K562 (cell line): ENCODE results near the gene WDR70. TPM values are rescaled to one million over a fixed set of nuclear protein-coding genes. Genes with fewer than 3 reads are reported as not detected.
A peak's percentile ranks its signal among the peaks of the same experiment; 100 is the strongest.
"Not testable (repeated sequence)": the region's sequence is repeated elsewhere in the genome, so short reads cannot be mapped to it uniquely, and the experiment has no call there.

Experiments
- ATAC-seq: fragments of 200-7000 bp; cut with Tn5 transposase; 3 replicates; pipeline ENCODE4 v1.9.1; 2020; ENCODE audit warnings: moderate library complexity
- BruUV-seq: library from RNA; stranded (reverse); fragments of 400-500 nt; replicated peaks from 2 replicates; lab custom pipeline; 2021; lab: Mats Ljungman, UMichigan
- CTCF ChIA-PET: fragments of 300-600 bp; formaldehyde crosslinking; extraction: SDS; loops from one replicate; lab custom pipeline; 2021; ENCODE audit warnings: low intra/inter-chr PET ratio; lab: Yijun Ruan, JAX
- POLR2A ChIA-PET: fragments of 300-600, 350-650 bp; sonication (Branson Sonifier 250); formaldehyde crosslinking; extraction: SDS; loops from one replicate; lab custom pipeline; 2021; ENCODE audit warnings: antibody characterized with exemption, inconsistent platforms; lab: Yijun Ruan, JAX
- DNase-seq, 4 experiments: peaks; one replicate each; pipeline versions ENCODE4 v3.0.0 to v3.0.0-alpha.2; 2011 to 2018; ENCODE audit warnings: low spot score in 3 of 4, mixed read lengths in 3 of 4; ENCODE audit errors: extremely low read depth in 1 of 4
- FAIRE-seq: peaks from 2 replicates; lab custom pipeline; 2011; peaks lifted over from hg19 to GRCh38; lab: Jason Lieb, UNC
- H2AFZ ChIP-seq: 2 replicates; pipeline ENCODE4 v1.6.0; 2011; ENCODE audit warnings: low read depth, low read length, control low read depth, inconsistent platforms
- H3K27ac ChIP-seq: fragments of 200-600 bp; 3 replicates; pipeline ENCODE4 v1.8.0; 2011; ENCODE audit warnings: low read depth, mild to moderate bottlenecking, control low read depth, inconsistent platforms, low read length, moderate library complexity, mixed read lengths; ENCODE audit errors: extremely low read depth
- H3K27me3 ChIP-seq, 2 experiments: fragments of 300-600 bp in 1 of 2; 2 replicates in 1 of 2; 3 replicates in 1 of 2; pipeline versions ENCODE4 v1.6.0 to v1.8.0; 2011; ENCODE audit warnings: inconsistent platforms in 2 of 2, low read length in 2 of 2, mild to moderate bottlenecking in 1 of 2, mixed read lengths in 1 of 2, moderate library complexity in 1 of 2; ENCODE audit not compliant: control insufficient read depth in 2 of 2, insufficient read depth in 2 of 2
- H3K36me3 ChIP-seq: fragments of 300-600 bp; 3 replicates; pipeline ENCODE4 v1.8.0; 2011; ENCODE audit warnings: mild to moderate bottlenecking, low read length, inconsistent platforms; ENCODE audit not compliant: control insufficient read depth, insufficient read depth
- H3K4me1 ChIP-seq, 2 experiments: fragments of 200-600 bp in 1 of 2; replicated peaks in 1 of 2; 2 replicates in 1 of 2; 3 replicates in 1 of 2; pipeline versions ENCODE4 v1.5.1 to v1.8.0; 2011; ENCODE audit warnings: inconsistent platforms in 2 of 2, low read length in 2 of 2, mild to moderate bottlenecking in 1 of 2, mixed read lengths in 1 of 2, moderate library complexity in 1 of 2; ENCODE audit not compliant: control insufficient read depth in 2 of 2, insufficient read depth in 2 of 2
- H3K4me2 ChIP-seq: 2 replicates; pipeline ENCODE4 v1.6.1; 2011; ENCODE audit warnings: low read length, control low read depth, inconsistent platforms, mixed read lengths; ENCODE audit not compliant: insufficient read depth
- H3K4me3 ChIP-seq: fragments of 200-600 bp; sonication (generic), shearing (Covaris generic); 2 replicates; pipeline ENCODE4 v1.5.1; 2016; ENCODE audit warnings: control low read depth, inconsistent platforms
- H3K79me2 ChIP-seq: fragments of 200-600 bp; 3 replicates; pipeline ENCODE4 v1.8.0; 2011; ENCODE audit warnings: low read length, inconsistent platforms; ENCODE audit not compliant: control insufficient read depth, insufficient read depth
- H3K9ac ChIP-seq, 2 experiments: 2 replicates each; pipeline versions ENCODE4 v1.6.0 to v1.6.1; 2011; ENCODE audit warnings: low read depth in 2 of 2, low read length in 2 of 2, control low read depth in 1 of 2, inconsistent platforms in 1 of 2, mild to moderate bottlenecking in 1 of 2, mixed read lengths in 1 of 2; ENCODE audit not compliant: insufficient read depth in 1 of 2
- H3K9me1 ChIP-seq: one replicate; pipeline ENCODE4 v1.6.0; 2011; ENCODE audit warnings: inconsistent platforms, mild to moderate bottlenecking, low read length, moderate library complexity; ENCODE audit not compliant: control insufficient read depth, insufficient read depth
- H3K9me3 ChIP-seq: replicated peaks from 2 replicates; pipeline ENCODE4 v1.5.1; 2011; ENCODE audit warnings: low read depth, low read length, inconsistent platforms; ENCODE audit not compliant: control insufficient read depth, insufficient read depth
- H4K20me1 ChIP-seq: replicated peaks from 2 replicates; pipeline ENCODE4 v1.6.1; 2011; ENCODE audit warnings: low read length, inconsistent platforms, mixed read lengths; ENCODE audit not compliant: control insufficient read depth, insufficient read depth
- CEBPG ChIP-seq, 3 experiments: fragments of 200-800 bp in 1 of 3; sonication (Bioruptor generic) in 1 of 3; sonication (generic) in 1 of 3; formaldehyde crosslinking in 1 of 3; IDR thresholded peaks in 2 of 3; conservative IDR thresholded peaks in 1 of 3; 2 replicates each; pipeline versions ENCODE4 v1.6.1 to v1.8.0; 2016 to 2022; ENCODE audit warnings: missing compliant biosample characterization in 2 of 3, missing genetic modification characterization in 2 of 3, mild to moderate bottlenecking in 1 of 3, missing genetic modification reagents in 1 of 3
- JUND ChIP-seq, 2 experiments: IDR thresholded peaks; 2 replicates in 1 of 2; 3 replicates in 1 of 2; pipeline ENCODE4 v1.6.1; 2011; ENCODE audit warnings: borderline replicate concordance in 2 of 2, low read depth in 2 of 2, low read length in 2 of 2, improper control_type of control experiment in 1 of 2, missing biosample characterization in 1 of 2, missing genetic modification characterization in 1 of 2, missing genetic modification reagents in 1 of 2
- ZFPM2 ChIP-seq: fragments of 250-450 bp; sonication (Bioruptor Pico); IDR thresholded peaks from 2 replicates; pipeline ENCODE4 v1.5.1; 2022; ENCODE audit warnings: mild to moderate bottlenecking
- WGBS: fragments of 100-300 bp; shearing (Covaris generic); methylation state at CpG from one replicate; pipeline ENCODE4 v1.1.6; 2016; ENCODE audit warnings: low coverage, mixed read lengths; ENCODE audit not compliant: insufficient coverage; ENCODE audit errors: missing lambda C conversion rate; 5-methylcytosine and 5-hydroxymethylcytosine counted together
- in situ Hi-C: fragments of 300-500 bp; cut with MboI; formaldehyde crosslinking; loops from 4 replicates; pipeline ENCODE4 v1.15.0; 2018; ENCODE audit warnings: inconsistent platforms, mixed read lengths
- intact Hi-C: fragments of 100-400 bp; cut with micrococcal nuclease; formaldehyde crosslinking; loops from 2 replicates; pipeline ENCODE4 v1.14.2; 2022
- polyA plus RNA-seq, 8 experiments: library from polyadenylated mRNA; depleted of rRNA in 4 of 8; stranded (reverse) in 5 of 8; unstranded in 3 of 8; fragments of >200 nt; fragmentation: Nextera tagmentation in 2 of 8; fragmentation: Illumina TruSeq in 1 of 8; extraction: Ambion mirVana in 2 of 8; extraction: Trizol in 1 of 8; gene quantifications; 2 replicates each; pipeline versions ENCODE4 v1.2.1 to v1.2.3, GENCODE V29; 2011 to 2014; ENCODE audit warnings: inconsistent platforms in 1 of 8, missing spikeins in 1 of 8
- total RNA-seq, 7 experiments: library from RNA; depleted of rRNA in 6 of 7; stranded (reverse); fragments of >200 nt in 6 of 7; fragmentation: Illumina TruSeq in 2 of 7; extraction: Trizol in 2 of 7; gene quantifications; 2 replicates each; pipeline versions ENCODE4 v1.2.1 to v1.2.3, GENCODE V29; 2011 to 2021; ENCODE audit warnings: low replicate concordance in 1 of 7

Gene WDR70
- total and polyA plus RNA-seq, 9 of the 15 experiments (the other 6 are each of a cell fraction or from before 2014, with no cell fraction given), result 16.8 to 46.6 (median 38.8) TPM

- Histone ChIP-seq H4K20me1 (no peaks in the 10 kb centered on the region), H3K9me3 (no peaks in the 10 kb centered on the region), H3K4me3 (no peak overlapping the region), H3K27me3 (no peaks in the 10 kb centered on the region), H3K79me2 (no peaks in the 10 kb centered on the region), H3K9ac (no peak overlapping the region), H3K4me1 (no peaks in the 10 kb centered on the region), H3K36me3 (no peaks in the 10 kb centered on the region), H3K9me1 (no peaks in the 10 kb centered on the region), H3K4me2 (no peak overlapping the region), H3K27ac (no peak overlapping the region), H2AFZ (no peak overlapping the region)
- intact Hi-C loops, result no loop called here
- POLR2A ChIA-PET, result no interaction called here
- no TSS peak for BruUV-seq
- CTCF ChIA-PET, result no interaction called here
- no peak for DNase-seq
- FAIRE-seq, result no peak
- 0% methylated on average over 2 of the region's 2 CpGs for WGBS
- in situ Hi-C loops, result no loop called here
- TF ChIP-seq JUND (IDR thresholded peaks at IDR 0.05; ENCODE audit: borderline replicate concordance, low read depth, low read length) (peak; percentile 58), JUND (tag; IDR thresholded peaks at IDR 0.05; ENCODE audit: borderline replicate concordance, low read depth, low read length) (0 out of 3 replicates have a peak, but pooled peaks have one; percentile 15), ZFPM2 (no peak), CEBPG (CRISPR knock-in tag; IDR thresholded peaks at IDR 0.05) (no peak), CEBPG (tag; conservative IDR thresholded peaks at IDR 0.05 in 1 of 2, IDR thresholded peaks at IDR 0.05 in 1 of 2) (peak in 1 of 2 experiments; percentile 28; a peak in 1 of 4 replicates)
- no peak for ATAC-seq
These were observed 414.0 kb downstream of the WDR70 start for GRCh38 chr5:37792975-37793631.

- H3K79me2 ChIP-seq, CTCF ChIA-PET, H3K4me1 ChIP-seq, H4K20me1 ChIP-seq, BruUV-seq, H3K27me3 ChIP-seq, POLR2A ChIA-PET, H3K9me3 ChIP-seq, H2AFZ ChIP-seq, DNase-seq, H3K4me3 ChIP-seq, in situ Hi-C loops, ATAC-seq, H3K9ac ChIP-seq, H3K36me3 ChIP-seq, intact Hi-C loops, H3K9me1 ChIP-seq, H3K4me2 ChIP-seq, H3K27ac ChIP-seq, FAIRE-seq: not testable (repeated sequence)
- WGBS, result 0% methylated on average over 2 of the region's 2 CpGs
These were observed 416.2 kb downstream of the WDR70 start for GRCh38 chr5:37795292-37795691.

- ATAC-seq, H3K79me2 ChIP-seq, H3K27ac ChIP-seq, H2AFZ ChIP-seq, FAIRE-seq, H3K36me3 ChIP-seq, H4K20me1 ChIP-seq, intact Hi-C loops, H3K9ac ChIP-seq, H3K4me2 ChIP-seq, CTCF ChIA-PET, H3K4me3 ChIP-seq, in situ Hi-C loops, H3K9me3 ChIP-seq, DNase-seq, H3K4me1 ChIP-seq, POLR2A ChIA-PET, BruUV-seq, H3K9me1 ChIP-seq, H3K27me3 ChIP-seq: not testable (repeated sequence)
- 0% methylated on average over 1 of the region's 1 CpG for WGBS
These were observed 417.3 kb downstream of the WDR70 start for GRCh38 chr5:37796435-37796834.
